ENCODE results near the gene BLTP3B.

DNA sequence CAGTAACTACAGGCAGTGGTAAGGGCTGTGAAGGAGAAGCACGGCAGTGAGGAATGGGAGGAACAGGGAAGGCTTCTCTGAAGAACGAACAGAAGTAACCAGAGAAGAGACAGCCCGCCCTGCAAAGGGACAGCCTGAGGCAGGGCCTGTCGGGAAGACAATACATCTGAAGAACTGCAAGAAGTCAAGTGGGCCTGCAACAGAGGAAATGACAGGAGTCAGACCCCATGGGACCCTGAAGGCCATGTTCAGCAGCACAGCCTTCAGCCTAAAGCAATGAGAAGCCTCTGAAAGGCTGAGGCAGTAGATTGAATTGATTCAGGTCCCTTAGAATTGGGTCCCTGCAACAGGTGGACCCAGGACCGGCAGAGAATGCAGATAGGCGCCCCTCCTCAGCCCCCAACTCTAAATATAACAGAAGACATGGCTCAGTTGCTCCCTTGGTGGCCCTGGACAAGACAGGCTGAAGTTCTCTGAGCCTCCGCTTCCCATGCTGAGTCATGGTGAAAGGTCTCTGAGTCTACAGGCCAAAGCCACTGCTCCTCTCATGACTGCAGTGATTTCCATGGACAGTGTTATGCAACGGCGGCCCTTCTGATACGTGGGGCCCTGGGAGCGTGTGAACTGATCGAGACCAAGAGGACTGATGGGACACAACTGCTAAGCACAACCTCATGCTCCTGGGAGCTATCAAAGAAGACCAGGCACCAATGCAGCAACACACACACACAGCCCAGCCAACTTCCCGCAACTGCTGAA lies 47.1 kb upstream of the BLTP3B start:
- TF ChIP-seq, protein P1, sequence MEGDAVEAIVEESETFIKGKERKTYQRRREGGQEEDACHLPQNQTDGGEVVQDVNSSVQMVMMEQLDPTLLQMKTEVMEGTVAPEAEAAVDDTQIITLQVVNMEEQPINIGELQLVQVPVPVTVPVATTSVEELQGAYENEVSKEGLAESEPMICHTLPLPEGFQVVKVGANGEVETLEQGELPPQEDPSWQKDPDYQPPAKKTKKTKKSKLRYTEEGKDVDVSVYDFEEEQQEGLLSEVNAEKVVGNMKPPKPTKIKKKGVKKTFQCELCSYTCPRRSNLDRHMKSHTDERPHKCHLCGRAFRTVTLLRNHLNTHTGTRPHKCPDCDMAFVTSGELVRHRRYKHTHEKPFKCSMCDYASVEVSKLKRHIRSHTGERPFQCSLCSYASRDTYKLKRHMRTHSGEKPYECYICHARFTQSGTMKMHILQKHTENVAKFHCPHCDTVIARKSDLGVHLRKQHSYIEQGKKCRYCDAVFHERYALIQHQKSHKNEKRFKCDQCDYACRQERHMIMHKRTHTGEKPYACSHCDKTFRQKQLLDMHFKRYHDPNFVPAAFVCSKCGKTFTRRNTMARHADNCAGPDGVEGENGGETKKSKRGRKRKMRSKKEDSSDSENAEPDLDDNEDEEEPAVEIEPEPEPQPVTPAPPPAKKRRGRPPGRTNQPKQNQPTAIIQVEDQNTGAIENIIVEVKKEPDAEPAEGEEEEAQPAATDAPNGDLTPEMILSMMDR (IDR thresholded peaks at IDR 0.05): no peak
- TF ChIP-seq POLR2A (IDR thresholded peaks at IDR 0.05): no peak
